IPS-18a (cell line): ENCODE results near the gene NIPAL1.

Experiments
- H3K27ac ChIP-seq: one replicate; pipeline ENCODE4 v1.5.1; 2013; ENCODE audit warnings: low read length
- H3K27me3 ChIP-seq: one replicate; pipeline ENCODE4 v1.6.1; 2013; ENCODE audit warnings: mild to moderate bottlenecking, low read length; ENCODE audit not compliant: control insufficient read depth, insufficient read depth
- H3K36me3 ChIP-seq: one replicate; pipeline ENCODE4 v1.6.1; 2013; ENCODE audit warnings: low read depth, low read length; ENCODE audit not compliant: control insufficient read depth
- H3K4me1 ChIP-seq: one replicate; pipeline ENCODE4 v1.6.1; 2013; ENCODE audit warnings: low read depth, low read length; ENCODE audit not compliant: control insufficient read depth
- H3K4me3 ChIP-seq: one replicate; pipeline ENCODE4 v1.5.1; 2013; ENCODE audit warnings: low read length
- H3K9ac ChIP-seq: one replicate; pipeline ENCODE4 v1.6.1; 2013; ENCODE audit warnings: mild to moderate bottlenecking, low read length, moderate library complexity
- H3K9me3 ChIP-seq: one replicate; pipeline ENCODE4 v1.6.1; 2013; ENCODE audit warnings: low read depth, low read length; ENCODE audit not compliant: control insufficient read depth

NIPAL1 gene

GRCh38 chr4:48027653-48028052, 11.1 kb downstream of the NIPAL1 start:
- Histone ChIP-seq H3K27me3 (no peaks in the 10 kb centered on the region), H3K4me3 (no peak overlapping the region), H3K9me3 (no peaks in the 10 kb centered on the region), H3K9ac (no peak overlapping the region), H3K4me1 (peaks cover 25% of the 10 kb centered on the region), H3K27ac (no peak overlapping the region), H3K36me3 (peaks cover 3% of the 10 kb centered on the region)

- Histone ChIP-seq H3K36me3 (peaks cover 3% of the 10 kb centered on the region), H3K27ac (no peak overlapping the region), H3K9ac (no peak overlapping the region), H3K27me3 (no peaks in the 10 kb centered on the region), H3K9me3 (no peaks in the 10 kb centered on the region), H3K4me1 (peaks cover 25% of the 10 kb centered on the region), H3K4me3 (no peak overlapping the region)
These were observed 12.1 kb downstream of the NIPAL1 start for GRCh38 chr4:48028696-48029095.

GRCh38 chr4:48030470-48030869, 13.9 kb downstream of the NIPAL1 start:
- Histone ChIP-seq H3K36me3 (peaks cover 3% of the 10 kb centered on the region), H3K4me1 (peaks cover 25% of the 10 kb centered on the region), H3K27ac (no peak overlapping the region)

GRCh38 chr4:48031802-48032525, 15.4 kb downstream of the NIPAL1 start:
- no peak overlapping the region for H3K9ac ChIP-seq
- H3K4me3 ChIP-seq: no peak overlapping the region
- H3K27ac ChIP-seq: no peak overlapping the region
- no peaks in the 10 kb centered on the region for H3K9me3 ChIP-seq
- no peaks in the 10 kb centered on the region for H3K36me3 ChIP-seq
- no peaks in the 10 kb centered on the region for H3K27me3 ChIP-seq
- peaks cover 25% of the 10 kb centered on the region for H3K4me1 ChIP-seq

More at GRCh38 chr4:48030470-48030869, 13.9 kb downstream of the NIPAL1 start:
- Histone ChIP-seq H3K9me3 (no peaks in the 10 kb centered on the region), H3K27me3 (no peaks in the 10 kb centered on the region), H3K4me3 (no peak overlapping the region), H3K9ac (no peak overlapping the region)

GRCh38 chr4:48032721-48033120, 16.1 kb downstream of the NIPAL1 start:
- Histone ChIP-seq H3K9ac (no peak overlapping the region), H3K9me3 (no peaks in the 10 kb centered on the region), H3K27ac (no peak overlapping the region), H3K27me3 (no peaks in the 10 kb centered on the region), H3K4me1 (peaks cover 25% of the 10 kb centered on the region), H3K36me3 (no peaks in the 10 kb centered on the region), H3K4me3 (no peak overlapping the region)

- no peak overlapping the region for H3K4me3 ChIP-seq
- no peaks in the 10 kb centered on the region for H3K36me3 ChIP-seq
- no peak overlapping the region for H3K27ac ChIP-seq
- no peaks in the 10 kb centered on the region for H3K9me3 ChIP-seq
- peaks cover 23% of the 10 kb centered on the region for H3K4me1 ChIP-seq
- no peak overlapping the region for H3K9ac ChIP-seq
- no peaks in the 10 kb centered on the region for H3K27me3 ChIP-seq
These were observed 16.8 kb downstream of the NIPAL1 start for GRCh38 chr4:48033412-48033811.

- H3K4me3 ChIP-seq: no peak overlapping the region
- H3K27me3 ChIP-seq: no peaks in the 10 kb centered on the region
- H3K36me3 ChIP-seq: no peaks in the 10 kb centered on the region
- H3K9ac ChIP-seq: no peak overlapping the region
- no peaks in the 10 kb centered on the region for H3K9me3 ChIP-seq
- peaks cover 17% of the 10 kb centered on the region for H3K4me1 ChIP-seq
- no peak overlapping the region for H3K27ac ChIP-seq
These were observed 17.3 kb downstream of the NIPAL1 start for GRCh38 chr4:48033825-48034413.

- Histone ChIP-seq H3K27ac (no peak overlapping the region), H3K4me1 (no peaks in the 10 kb centered on the region), H3K9ac (no peak overlapping the region)
These were observed 19.4 kb downstream of the NIPAL1 start for GRCh38 chr4:48035952-48036351.

GRCh38 chr4:48037117-48037462, 20.5 kb downstream of the NIPAL1 start:
- Histone ChIP-seq H3K36me3 (no peaks in the 10 kb centered on the region), H3K4me1 (no peaks in the 10 kb centered on the region), H3K9me3 (no peaks in the 10 kb centered on the region), H3K9ac (no peak overlapping the region), H3K4me3 (no peak overlapping the region), H3K27ac (no peak overlapping the region), H3K27me3 (no peaks in the 10 kb centered on the region)

More at GRCh38 chr4:48035952-48036351, 19.4 kb downstream of the NIPAL1 start:
- H3K27me3 ChIP-seq: no peaks in the 10 kb centered on the region
- no peaks in the 10 kb centered on the region for H3K9me3 ChIP-seq
- no peak overlapping the region for H3K4me3 ChIP-seq
- H3K36me3 ChIP-seq: no peaks in the 10 kb centered on the region

GRCh38 chr4:48038666-48039065, 22.1 kb downstream of the NIPAL1 start:
- H3K9me3 ChIP-seq: no peaks in the 10 kb centered on the region
- H3K4me3 ChIP-seq: no peak overlapping the region
- no peaks in the 10 kb centered on the region for H3K4me1 ChIP-seq
- H3K9ac ChIP-seq: no peak overlapping the region
- no peak overlapping the region for H3K27ac ChIP-seq
- H3K36me3 ChIP-seq: no peaks in the 10 kb centered on the region
- no peaks in the 10 kb centered on the region for H3K27me3 ChIP-seq

- Histone ChIP-seq H3K4me1 (no peaks in the 10 kb centered on the region), H3K27me3 (no peaks in the 10 kb centered on the region), H3K9me3 (no peaks in the 10 kb centered on the region), H3K9ac (no peak overlapping the region), H3K4me3 (no peak overlapping the region), H3K27ac (no peak overlapping the region), H3K36me3 (no peaks in the 10 kb centered on the region)
These were observed 23.0 kb downstream of the NIPAL1 start for GRCh38 chr4:48039561-48039960.

- no peaks in the 10 kb centered on the region for H3K4me1 ChIP-seq
- H3K27me3 ChIP-seq: no peaks in the 10 kb centered on the region
- no peak overlapping the region for H3K4me3 ChIP-seq
- no peak overlapping the region for H3K9ac ChIP-seq
- no peak overlapping the region for H3K27ac ChIP-seq
- H3K9me3 ChIP-seq: no peaks in the 10 kb centered on the region
- H3K36me3 ChIP-seq: no peaks in the 10 kb centered on the region
These were observed 25.1 kb downstream of the NIPAL1 start for GRCh38 chr4:48041535-48042137.
